Measurements from ENCODE around the gene KCNQ5.

KCNQ5 gene

GRCh38 chr6:72640615-72640930 lies 18.7 kb downstream of the KCNQ5 start:
- DNase-seq: no peak

- DNase-seq: no peak
Observed at GRCh38 chr6:72642435-72642834, 20.6 kb downstream of the KCNQ5 start.

- no peak for DNase-seq
Observed at GRCh38 chr6:72643214-72643613, 21.4 kb downstream of the KCNQ5 start.

GRCh38 chr6:72646604-72647485 lies 25.0 kb downstream of the KCNQ5 start:
- no peak for DNase-seq

GRCh38 chr6:72647489-72647888 lies 25.6 kb downstream of the KCNQ5 start:
- DNase-seq: no peak

GRCh38 chr6:72649032-72649984 lies 27.4 kb downstream of the KCNQ5 start:
- DNase-seq: no peak

- no peak for DNase-seq
Observed at GRCh38 chr6:72650081-72650745, 28.3 kb downstream of the KCNQ5 start.

- DNase-seq: no peak
Observed at GRCh38 chr6:72651174-72651573, 29.3 kb downstream of the KCNQ5 start.

GRCh38 chr6:72651967-72652956 lies 30.4 kb downstream of the KCNQ5 start:
- DNase-seq: no peak

- DNase-seq: no peak
Observed at GRCh38 chr6:72653026-72653425, 31.2 kb downstream of the KCNQ5 start.

- no peak for DNase-seq
Observed at GRCh38 chr6:72654071-72654621, 32.3 kb downstream of the KCNQ5 start.

- DNase-seq: no peak
Observed at GRCh38 chr6:72657407-72658197, 35.7 kb downstream of the KCNQ5 start.

- no peak for DNase-seq
Observed at GRCh38 chr6:72659754-72660153, 37.9 kb downstream of the KCNQ5 start.

GRCh38 chr6:72661411-72661810 lies 39.5 kb downstream of the KCNQ5 start:
- DNase-seq: no peak

GRCh38 chr6:72665599-72665998 lies 43.7 kb downstream of the KCNQ5 start:
- DNase-seq: no peak

GRCh38 chr6:72669324-72669723 lies 47.5 kb downstream of the KCNQ5 start:
- no peak for DNase-seq

- no peak for DNase-seq
Observed at GRCh38 chr6:72672906-72673305, 51.0 kb downstream of the KCNQ5 start.

- no peak for DNase-seq
Observed at GRCh38 chr6:72674842-72675241, 53.0 kb downstream of the KCNQ5 start.

- DNase-seq: no peak
Observed at GRCh38 chr6:72675396-72675795, 53.5 kb downstream of the KCNQ5 start.

GRCh38 chr6:72676995-72677394 lies 55.1 kb downstream of the KCNQ5 start:
- DNase-seq: no peak

GRCh38 chr6:72677740-72678139 lies 55.9 kb downstream of the KCNQ5 start:
- DNase-seq: no peak
